Gastroesophageal sphincter (tissue), 4 donors: ENCODE measurements around the gene ARID1B. TPM values are rescaled to one million over a fixed set of nuclear protein-coding genes. Genes with fewer than 3 reads are reported as not detected.

Experiments used
- ATAC-seq: fragments of 150-250 bp; one replicate; pipeline ENCODE4 v1.9.1; 2016; ENCODE audit warnings: mild to moderate bottlenecking, moderate library complexity
- H3K27ac ChIP-seq, 4 donors: fragments of 200-600 bp; sonication (generic) in 3 of 4; 1 replicate in 3 of 4; 2 replicates in 1 of 4; pipeline ENCODE4 v1.5.1; 2016 to 2019
- H3K27me3 ChIP-seq: fragments of 200-600 bp; sonication (generic); one replicate; pipeline ENCODE4 v1.5.1; 2019
- H3K36me3 ChIP-seq, 2 donors: fragments of 200-600 bp; sonication (generic); one replicate each; pipeline ENCODE4 v1.5.1; 2019; ENCODE audit warnings: control low read depth in 1 of 2
- H3K4me1 ChIP-seq, 3 donors: fragments of 200-600 bp; sonication (generic); 1 replicate in 2 of 3; 2 replicates in 1 of 3; pipeline ENCODE4 v1.5.1; 2016 to 2019; ENCODE audit warnings: control low read depth in 2 of 3
- H3K4me3 ChIP-seq, 2 donors: fragments of 200-600 bp; sonication (generic); one replicate each; pipeline ENCODE4 v1.5.1; 2019; ENCODE audit warnings: mild to moderate bottlenecking in 1 of 2, moderate library complexity in 1 of 2
- H3K9me3 ChIP-seq, 3 donors: fragments of 200-600 bp; sonication (generic); one replicate each; pipeline ENCODE4 v1.5.1; 2017 to 2019; ENCODE audit warnings: control low read depth in 2 of 3
- EP300 ChIP-seq: sonication (generic); formaldehyde crosslinking; IDR thresholded peaks from one replicate; pipeline ENCODE4 v1.6.1; 2017; ENCODE audit warnings: antibody characterized with exemption, mild to moderate bottlenecking
- POLR2A ChIP-seq, 2 donors: fragments of 450-650 bp; IDR thresholded peaks; one replicate each; pipeline ENCODE4 v1.6.1; 2017; ENCODE audit warnings: antibody characterized with exemption in 2 of 2, mild to moderate bottlenecking in 2 of 2, moderate library complexity in 1 of 2
- POLR2AphosphoS5 ChIP-seq: sonication (generic); formaldehyde crosslinking; IDR thresholded peaks from one replicate; pipeline ENCODE4 v1.6.1; 2017; ENCODE audit warnings: antibody characterized with exemption
- WGBS, 2 donors: methylation state at CpG; one replicate each; pipeline ENCODE4 v1.1.5; 2018; ENCODE audit warnings: low coverage in 1 of 2; 5-methylcytosine and 5-hydroxymethylcytosine counted together
- total RNA-seq, 4 donors: library from RNA; depleted of rRNA; stranded (reverse); fragments of >200 nt; gene quantifications; one replicate each; pipeline ENCODE4 v1.1.0, GENCODE V29; 2016
- TF ChIP-seq, protein P1 (sequence below), 4 experiments: fragments of 200-600 bp in 2 of 4; fragments of 450-650 bp in 2 of 4; sonication (generic) in 1 of 4; IDR thresholded peaks; one replicate each; pipeline ENCODE4 v1.5.1; 2017 to 2019; ENCODE audit warnings: antibody characterized with exemption in 4 of 4, mild to moderate bottlenecking in 2 of 4, moderate library complexity in 2 of 4

The ARID1B gene
- total RNA-seq, 4 donors from 2014 or later = 40.0 to 106 (median 79.7) TPM

DNA sequence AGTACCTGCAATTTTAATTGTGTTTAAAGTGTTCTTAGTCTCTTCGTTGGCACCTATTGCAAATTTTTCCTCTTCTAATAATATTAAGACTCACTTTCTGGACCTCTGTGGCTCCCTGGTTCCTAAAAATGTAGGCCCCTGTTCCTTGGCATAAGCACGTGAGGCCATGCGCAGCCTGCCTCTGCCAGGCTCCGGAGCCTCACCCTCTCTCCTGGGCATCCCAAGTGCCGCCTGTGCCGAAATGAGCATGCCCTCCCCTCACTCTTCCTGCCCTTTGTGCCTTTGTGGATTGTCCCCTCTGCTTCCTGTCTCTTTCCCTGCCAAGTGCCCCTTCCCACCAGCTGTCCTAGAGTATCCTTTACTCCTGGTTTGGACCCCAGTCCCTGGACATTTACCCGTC is 300.1 kb downstream of the ARID1B start:
- TF ChIP-seq POLR2AphosphoS5 (no peak), EP300 (no peak), POLR2A (IDR thresholded peaks at IDR 0.05) (no peak)
- TF ChIP-seq, protein P1, sequence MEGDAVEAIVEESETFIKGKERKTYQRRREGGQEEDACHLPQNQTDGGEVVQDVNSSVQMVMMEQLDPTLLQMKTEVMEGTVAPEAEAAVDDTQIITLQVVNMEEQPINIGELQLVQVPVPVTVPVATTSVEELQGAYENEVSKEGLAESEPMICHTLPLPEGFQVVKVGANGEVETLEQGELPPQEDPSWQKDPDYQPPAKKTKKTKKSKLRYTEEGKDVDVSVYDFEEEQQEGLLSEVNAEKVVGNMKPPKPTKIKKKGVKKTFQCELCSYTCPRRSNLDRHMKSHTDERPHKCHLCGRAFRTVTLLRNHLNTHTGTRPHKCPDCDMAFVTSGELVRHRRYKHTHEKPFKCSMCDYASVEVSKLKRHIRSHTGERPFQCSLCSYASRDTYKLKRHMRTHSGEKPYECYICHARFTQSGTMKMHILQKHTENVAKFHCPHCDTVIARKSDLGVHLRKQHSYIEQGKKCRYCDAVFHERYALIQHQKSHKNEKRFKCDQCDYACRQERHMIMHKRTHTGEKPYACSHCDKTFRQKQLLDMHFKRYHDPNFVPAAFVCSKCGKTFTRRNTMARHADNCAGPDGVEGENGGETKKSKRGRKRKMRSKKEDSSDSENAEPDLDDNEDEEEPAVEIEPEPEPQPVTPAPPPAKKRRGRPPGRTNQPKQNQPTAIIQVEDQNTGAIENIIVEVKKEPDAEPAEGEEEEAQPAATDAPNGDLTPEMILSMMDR (IDR thresholded peaks at IDR 0.05) = no peak
- 91 to 96% methylated on average over 7 of the region's 7 CpGs for WGBS, 2 donors
- Histone ChIP-seq H3K27ac (no peak overlapping the region), H3K4me3 (no peak overlapping the region), H3K9me3 (no peaks in the 10 kb centered on the region), H3K36me3 (no peaks in the 10 kb centered on the region), H3K4me1 (peaks cover 0 to 40% (median 0%) of the 10 kb centered on the region in 3 donors), H3K27me3 (no peaks in the 10 kb centered on the region)
- ATAC-seq = no peak

DNA sequence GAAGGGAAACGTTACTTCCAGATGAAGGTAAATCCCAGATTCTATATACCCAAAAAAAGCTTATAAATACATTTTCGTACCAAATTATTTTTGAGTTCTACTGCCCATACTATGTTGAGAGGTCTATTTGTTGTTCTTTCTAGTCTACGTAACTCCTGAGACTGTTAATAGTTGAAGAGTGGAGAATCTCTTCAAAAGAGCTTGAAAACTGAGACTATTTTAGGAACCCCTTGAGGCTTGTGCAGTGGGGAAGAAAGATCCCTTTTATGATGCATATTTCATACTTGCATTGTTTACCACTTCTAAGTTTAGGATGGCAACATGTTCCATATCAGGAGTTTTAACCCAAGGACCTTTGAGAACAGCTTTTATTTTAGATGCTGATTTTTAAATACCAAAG is 301.1 kb downstream of the ARID1B start:
- TF ChIP-seq, protein P1 (IDR thresholded peaks at IDR 0.05) = no peak
- TF ChIP-seq POLR2AphosphoS5 (no peak), POLR2A (IDR thresholded peaks at IDR 0.05) (no peak), EP300 (no peak)
- H3K27me3 ChIP-seq = no peaks in the 10 kb centered on the region
- no peaks in the 10 kb centered on the region for H3K9me3 ChIP-seq
- H3K27ac ChIP-seq = no peak overlapping the region
- H3K4me3 ChIP-seq = no peak overlapping the region
- peaks cover 0 to 40% (median 0%) of the 10 kb centered on the region in 3 donors for H3K4me1 ChIP-seq
- no peaks in the 10 kb centered on the region for H3K36me3 ChIP-seq
- no peak for ATAC-seq
- 56 to 78% methylated on average over 2 to 3 of the region's 3 CpGs for WGBS, 2 donors

DNA sequence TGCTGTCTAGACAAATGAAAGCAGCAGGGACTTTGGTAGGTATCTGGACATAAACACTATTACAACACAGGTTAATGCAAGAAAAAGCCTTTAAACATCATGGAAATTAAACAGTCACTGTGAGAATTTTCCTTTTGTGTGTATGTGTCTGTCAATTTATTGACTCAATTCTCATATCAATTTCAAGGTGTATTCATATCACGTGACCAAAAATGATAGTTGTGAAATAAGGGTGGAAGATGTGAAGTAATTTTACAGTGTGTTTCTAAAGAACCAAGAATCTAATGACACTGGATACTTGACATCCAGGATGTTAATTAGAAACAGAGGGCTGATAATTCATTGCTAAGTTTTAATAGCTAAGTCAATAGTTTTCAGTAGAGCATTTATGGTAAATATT is 302.1 kb downstream of the ARID1B start:
- Histone ChIP-seq H3K4me1 (peaks cover 0 to 36% (median 0%) of the 10 kb centered on the region in 3 donors), H3K36me3 (no peaks in the 10 kb centered on the region), H3K27ac (no peak overlapping the region), H3K4me3 (no peak overlapping the region), H3K9me3 (no peaks in the 10 kb centered on the region), H3K27me3 (no peaks in the 10 kb centered on the region)
- no peak for ATAC-seq
- 82 to 100% methylated on average over 1 of the region's 1 CpG for WGBS, 2 donors
- TF ChIP-seq, protein P1 (IDR thresholded peaks at IDR 0.05) = no peak
- TF ChIP-seq POLR2AphosphoS5 = no peak
- no peak for TF ChIP-seq POLR2A (IDR thresholded peaks at IDR 0.05)
- TF ChIP-seq EP300 = no peak

DNA sequence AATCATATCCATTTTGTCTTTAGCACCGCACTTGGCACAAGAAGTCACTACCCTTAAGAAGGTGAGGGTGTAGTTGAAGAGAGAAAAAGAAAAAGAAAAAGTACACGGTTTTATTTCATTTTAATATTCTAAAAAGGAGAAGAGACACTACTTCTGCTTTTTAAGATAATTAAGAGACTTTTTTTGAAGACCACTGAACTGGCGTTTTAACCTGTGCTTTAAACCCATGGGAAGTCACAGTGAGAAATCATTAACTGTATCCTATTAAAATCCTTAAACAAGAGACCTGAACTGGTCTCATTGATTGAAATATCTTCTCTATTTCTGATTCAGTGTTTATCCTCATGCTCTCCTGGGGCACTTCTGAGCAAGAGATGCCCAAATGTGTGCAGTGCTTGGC is 302.6 kb downstream of the ARID1B start:
- WGBS, 2 donors = 86 to 95% methylated on average over 3 of the region's 3 CpGs

DNA sequence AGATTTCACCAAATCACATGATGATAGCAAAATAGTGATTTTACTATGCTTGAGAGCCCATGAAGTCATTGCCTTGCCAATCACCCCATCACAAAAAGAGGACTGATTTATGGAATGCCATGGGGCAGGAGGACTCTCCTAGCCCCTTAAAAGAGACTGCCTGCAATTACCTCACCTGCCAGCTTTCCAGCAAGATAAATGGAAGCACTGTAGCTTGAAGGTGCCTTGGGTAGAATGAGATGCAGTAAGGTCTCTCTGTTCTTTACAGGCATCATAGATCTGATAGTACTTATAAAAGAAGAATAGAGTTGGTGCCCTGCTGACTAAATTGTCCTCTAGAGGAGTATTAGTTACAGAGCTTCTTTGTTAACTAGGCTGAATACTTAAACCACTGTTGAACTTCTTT is 303.8 kb downstream of the ARID1B start:
- Histone ChIP-seq H3K4me1 (peaks cover 0 to 33% (median 0%) of the 10 kb centered on the region in 3 donors), H3K27ac (no peak overlapping the region)
- no peak for TF ChIP-seq POLR2AphosphoS5

More for the DNA sequence above, 302.6 kb downstream of the ARID1B start:
- Histone ChIP-seq H3K4me3 (no peak overlapping the region), H3K36me3 (peaks cover 0 to 3% of the 10 kb centered on the region in 2 donors), H3K27me3 (no peaks in the 10 kb centered on the region), H3K27ac (no peak overlapping the region), H3K9me3 (no peaks in the 10 kb centered on the region), H3K4me1 (peaks cover 0 to 36% (median 0%) of the 10 kb centered on the region in 3 donors)
- ATAC-seq = no peak
- TF ChIP-seq, protein P1 (IDR thresholded peaks at IDR 0.05) = no peak
- TF ChIP-seq POLR2AphosphoS5 (no peak), POLR2A (IDR thresholded peaks at IDR 0.05) (no peak), EP300 (no peak)

More for the DNA sequence above, 303.8 kb downstream of the ARID1B start:
- Histone ChIP-seq H3K4me3 (no peak overlapping the region), H3K9me3 (no peaks in the 10 kb centered on the region), H3K27me3 (no peaks in the 10 kb centered on the region), H3K36me3 (peaks cover 0 to 10% of the 10 kb centered on the region in 2 donors)
- ATAC-seq = no peak
